GM19035 (cell line): ENCODE data around the gene SNX1.

Experiments used
- ATAC-seq: cut with Tn5 transposase; IDR thresholded peaks from one replicate; pipeline ENCODE4 v1.9.1; 2021; ENCODE audit not compliant: unreplicated experiment

SNX1 gene

GRCh38 chr15:64162478-64162868, 66.7 kb downstream of the SNX1 start:
- ATAC-seq, result peak; percentile 24

- ATAC-seq, result peak; percentile 90
Measured at GRCh38 chr15:64162869-64163658, 67.3 kb downstream of the SNX1 start, which contains the start of gene PPIB. Gene PPIB, minus strand, starts transcription at chr15:64163022. Its CDS starts 36 bp downstream, at chr15:64162986.

- no peak for ATAC-seq
Measured at GRCh38 chr15:64163659-64164362, 68.0 kb downstream of the SNX1 start.

DNA sequence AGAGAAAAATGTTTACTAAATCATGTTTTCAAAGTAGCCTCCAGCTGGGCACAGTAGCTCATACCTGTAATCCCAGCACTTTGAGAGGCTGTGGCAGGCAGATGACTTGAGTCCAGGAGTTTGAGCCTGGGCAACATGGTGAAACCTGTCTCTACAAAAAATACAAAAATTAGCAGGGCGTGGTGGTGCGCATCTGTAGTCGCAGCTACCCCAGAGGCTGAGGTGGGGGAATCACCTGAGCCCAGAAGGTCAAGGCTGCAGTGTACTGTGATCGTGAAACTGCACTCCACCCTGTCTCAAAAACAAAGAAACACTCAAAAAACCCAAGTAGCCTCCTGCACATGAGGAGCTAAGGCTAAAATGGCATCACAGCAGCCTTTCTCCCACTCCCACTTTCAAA, 68.7 kb downstream of the SNX1 start:
- ATAC-seq, result no peak

DNA sequence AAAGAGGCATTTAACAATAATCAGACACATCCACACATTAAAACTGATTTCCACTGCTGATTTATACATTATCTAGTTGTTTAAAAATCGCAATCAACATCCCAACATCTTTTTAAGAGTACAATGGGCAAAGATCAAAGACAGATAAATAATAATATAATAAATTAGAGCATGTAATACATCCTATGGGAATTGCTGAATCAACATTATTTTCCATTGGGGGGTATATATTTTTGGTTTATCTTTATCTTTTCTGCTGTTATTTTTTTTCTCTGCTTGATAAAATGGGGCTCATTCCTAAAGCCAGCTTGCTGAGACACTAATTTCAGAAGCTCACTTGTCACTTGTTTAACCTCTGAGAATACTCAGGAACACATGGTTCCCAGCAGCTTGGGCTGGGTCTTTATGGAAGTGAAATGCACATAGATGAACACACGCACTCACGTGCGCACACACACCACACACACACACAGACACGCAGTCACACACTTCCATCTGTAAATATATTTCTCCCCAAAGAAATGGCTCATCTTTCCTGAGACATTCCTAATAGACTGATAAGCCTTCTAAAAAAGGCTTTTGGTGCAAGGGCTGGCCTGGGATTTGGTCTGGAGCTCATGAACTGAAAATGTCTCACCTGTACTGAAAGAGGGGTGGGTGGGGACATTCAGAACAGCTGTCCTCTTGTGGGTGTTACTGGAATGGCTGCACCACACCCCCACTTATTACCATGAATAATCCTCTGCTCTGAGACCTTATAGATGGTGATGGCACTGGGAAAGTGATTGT, 70.5 kb downstream of the SNX1 start:
- no peak for ATAC-seq

DNA sequence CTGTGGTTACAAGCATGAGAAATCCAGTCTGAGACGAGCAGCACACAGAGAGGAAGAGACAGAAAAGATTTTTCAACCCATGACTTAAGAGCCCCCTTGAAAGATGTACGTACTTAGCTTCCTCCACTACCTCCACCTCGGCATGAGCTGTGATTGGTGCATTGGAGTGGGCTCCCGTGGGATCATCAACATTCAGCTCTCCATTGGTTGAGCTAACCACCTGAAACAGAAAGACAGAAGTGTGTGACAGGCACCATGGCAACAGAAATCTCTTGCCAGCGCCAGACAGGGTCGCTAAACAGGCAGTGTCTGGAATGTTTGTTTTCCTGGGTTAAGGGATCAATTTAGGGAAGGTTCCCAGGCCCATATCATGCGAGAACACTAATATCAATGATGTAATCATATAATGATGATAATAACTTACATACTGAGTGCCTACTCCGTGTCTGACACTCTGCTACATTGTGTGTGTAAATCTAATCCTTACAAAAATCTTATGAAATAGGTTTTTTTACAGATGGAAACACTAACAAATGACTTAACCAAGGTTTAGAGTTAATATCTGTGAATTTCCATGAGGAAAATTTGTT, 84.5 kb downstream of the SNX1 start:
- ATAC-seq, result no peak

DNA sequence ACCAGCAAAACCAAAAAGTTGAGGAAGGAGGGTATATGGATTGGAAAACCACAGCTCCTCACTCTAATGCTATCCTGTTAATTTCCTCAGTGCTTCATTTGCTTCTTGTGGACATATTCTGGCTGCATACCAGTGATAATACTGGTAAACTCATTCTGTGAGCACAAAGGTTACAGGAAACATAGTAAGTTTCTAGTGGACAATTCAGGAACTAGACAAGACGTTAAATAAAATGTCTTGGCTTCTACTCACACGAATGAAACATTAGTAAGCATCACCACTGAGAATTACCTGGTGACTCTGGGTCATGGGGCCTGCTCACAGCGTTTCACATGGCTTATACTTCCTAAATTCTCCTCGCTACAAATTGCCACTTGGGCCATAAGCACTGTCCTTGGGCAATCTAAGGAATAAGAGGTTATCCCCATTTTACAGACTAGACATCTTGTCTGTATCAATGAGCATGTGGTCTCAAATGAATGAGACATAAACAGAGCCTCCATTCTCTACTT, 87.1 kb downstream of the SNX1 start:
- ATAC-seq, result no peak

DNA sequence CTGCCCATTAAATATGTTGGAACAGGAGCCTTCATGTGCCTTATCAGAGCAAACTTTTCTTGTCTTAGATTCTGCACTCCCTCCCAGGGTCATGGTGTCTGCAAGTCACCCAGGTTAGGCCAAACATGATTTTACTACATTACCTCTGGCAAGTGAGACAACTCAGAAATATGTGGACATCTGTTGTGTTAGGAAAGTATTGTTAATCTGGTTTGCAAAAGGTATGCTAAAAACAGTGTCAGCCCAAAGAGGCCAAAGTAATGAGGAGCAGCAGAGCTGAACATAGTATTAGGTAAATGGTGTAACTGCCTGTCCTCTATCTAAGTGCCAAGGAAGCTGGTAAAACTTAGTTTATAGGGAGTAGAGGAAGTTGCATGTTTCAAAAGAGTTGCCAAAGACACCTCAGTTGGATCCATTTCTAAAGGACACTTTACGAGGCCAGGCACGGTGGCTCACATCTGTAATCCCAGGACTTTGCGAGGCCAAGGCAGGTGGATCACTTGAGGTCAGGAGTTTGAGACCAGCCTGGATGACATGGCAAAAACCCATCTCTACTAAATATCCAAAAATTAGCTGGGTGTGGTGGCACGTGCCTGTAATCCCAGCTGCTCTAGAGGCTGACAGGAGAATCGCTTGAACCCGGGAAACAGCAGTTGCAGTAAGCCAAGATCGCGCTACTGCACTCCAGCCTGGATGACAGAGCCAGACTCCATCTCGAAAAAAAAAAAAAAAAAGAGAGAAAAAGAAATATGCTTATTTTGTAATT, 89.5 kb downstream of the SNX1 start:
- no peak for ATAC-seq

DNA sequence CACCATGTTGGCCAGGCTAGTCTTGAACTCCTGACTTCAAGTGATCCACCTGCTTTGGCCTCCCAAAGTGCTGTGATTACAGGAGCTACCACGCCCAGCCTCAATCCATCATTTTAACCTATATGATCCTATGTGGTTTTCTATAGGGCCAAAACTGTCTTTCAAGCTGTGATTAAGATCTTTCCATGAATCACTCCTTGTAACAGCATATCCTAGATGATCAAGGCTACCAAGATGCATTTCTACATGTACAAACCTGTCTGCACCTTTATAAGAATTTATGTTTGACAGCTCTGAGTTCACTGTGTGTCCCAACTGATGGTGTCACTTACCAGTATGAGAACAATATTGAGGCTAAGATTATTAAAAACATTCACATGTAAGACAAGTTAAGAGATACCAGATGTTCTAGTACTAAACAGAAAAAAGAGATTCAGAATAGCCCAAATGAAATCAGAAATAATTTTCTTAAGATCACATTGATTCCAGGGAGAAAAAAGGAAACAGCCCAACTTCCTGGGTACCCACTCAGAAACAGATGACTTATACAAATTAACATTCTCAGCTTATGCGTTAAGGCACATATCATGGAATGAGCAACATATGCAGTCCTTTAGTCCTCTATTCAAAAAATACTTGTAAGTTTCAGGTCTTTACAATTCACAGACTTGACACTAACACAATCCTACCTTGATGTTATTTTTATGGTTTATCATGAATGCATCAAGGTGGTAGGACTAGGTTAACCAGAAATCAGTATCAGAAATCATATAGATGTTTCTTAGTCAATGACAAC, 91.8 kb downstream of the SNX1 start:
- ATAC-seq, result no peak
